ENCODE measurements around the gene FAM117A. TPM values are rescaled to one million over a fixed set of nuclear protein-coding genes. Genes with fewer than 3 reads are reported as not detected.

FAM117A gene, protein sequence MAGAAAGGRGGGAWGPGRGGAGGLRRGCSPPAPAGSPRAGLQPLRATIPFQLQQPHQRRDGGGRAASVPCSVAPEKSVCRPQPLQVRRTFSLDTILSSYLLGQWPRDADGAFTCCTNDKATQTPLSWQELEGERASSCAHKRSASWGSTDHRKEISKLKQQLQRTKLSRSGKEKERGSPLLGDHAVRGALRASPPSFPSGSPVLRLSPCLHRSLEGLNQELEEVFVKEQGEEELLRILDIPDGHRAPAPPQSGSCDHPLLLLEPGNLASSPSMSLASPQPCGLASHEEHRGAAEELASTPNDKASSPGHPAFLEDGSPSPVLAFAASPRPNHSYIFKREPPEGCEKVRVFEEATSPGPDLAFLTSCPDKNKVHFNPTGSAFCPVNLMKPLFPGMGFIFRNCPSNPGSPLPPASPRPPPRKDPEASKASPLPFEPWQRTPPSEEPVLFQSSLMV
- 10 to 100 TPM; 17.3 to 20.9 TPM for total RNA-seq
- polyA plus RNA-seq, result 1 to 10 TPM; 8.6 to 9.6 TPM
- long read RNA-seq, donor 1, transcript FAM117A-201 (8 exons, 2,365 nt), result major isoform, 15 of 15 reads
- long read RNA-seq, donor 1, partial matches to known transcripts, result 0 of 15 reads
- long read RNA-seq, donor 1, other reads (novel, unspliced or antisense), result 0 of 15 reads
- long read RNA-seq, donor 2, result 0 reads
- long read RNA-seq, donor 3, transcript FAM117A-201 (8 exons, 2,365 nt), result major isoform, 6 of 6 reads
- long read RNA-seq, donor 3, partial matches to known transcripts, result 0 of 6 reads
- long read RNA-seq, donor 3, other reads (novel, unspliced or antisense), result 0 of 6 reads
- long read RNA-seq, donor 4, partial matches to known transcripts, result 0 of 2 reads
- long read RNA-seq, donor 4, other reads (novel, unspliced or antisense), result 0 of 2 reads
- long read RNA-seq, donor 5, transcript FAM117A-201 (8 exons, 2,365 nt), result major isoform, 8 of 23 reads
- long read RNA-seq, donor 5, partial matches to known transcripts, result 15 of 23 reads
- long read RNA-seq, donor 5, other reads (novel, unspliced or antisense), result 0 of 23 reads

GRCh38 chr17:49763735-49764558 is at the start of gene FAM117A:
Gene FAM117A (minus strand): TSS chr17:49764131. CDS start chr17:49764087, 44 bp downstream.
- peak within 1 kb of the TSS; percentile 66 for H3K4me3 ChIP-seq
- WGBS, 2 donors, result 0% methylated on average over 36 to 52 of the region's 53 CpGs
- H3K27ac ChIP-seq (ENCODE audit: low read depth in 1 of 2, low read length in 1 of 2), result peak within 1 kb of the TSS; percentile 36 to 56
- H3K4me1 ChIP-seq (ENCODE audit: control insufficient read depth in 5 of 5, insufficient read depth in 5 of 5, low read length in 5 of 5), result peaks cover 0 to 14% (median 8%) of the 10 kb centered on the region in 5 donors
- H3K9ac ChIP-seq (ENCODE audit: insufficient read depth in 1 of 2, low read length in 2 of 2), result peak within 1 kb of the TSS in 1 of 2 donors; percentile 57
- no peaks in the 10 kb centered on the region for H3K36me3 ChIP-seq (ENCODE audit: control insufficient read depth in 4 of 4, insufficient read depth in 4 of 4, low read length in 4 of 4)
- H3K27me3 ChIP-seq (ENCODE audit: control insufficient read depth in 3 of 3, insufficient read depth in 3 of 3, low read length in 2 of 3), result no peaks in the 10 kb centered on the region
- ATAC-seq (ENCODE audit: insufficient read depth, low FRiP score), result peak; percentile 97
- no peaks in the 10 kb centered on the region for H3K9me3 ChIP-seq (ENCODE audit: control insufficient read depth in 4 of 4, insufficient read depth in 3 of 4, low read length in 3 of 4)
- TF ChIP-seq, protein P1, sequence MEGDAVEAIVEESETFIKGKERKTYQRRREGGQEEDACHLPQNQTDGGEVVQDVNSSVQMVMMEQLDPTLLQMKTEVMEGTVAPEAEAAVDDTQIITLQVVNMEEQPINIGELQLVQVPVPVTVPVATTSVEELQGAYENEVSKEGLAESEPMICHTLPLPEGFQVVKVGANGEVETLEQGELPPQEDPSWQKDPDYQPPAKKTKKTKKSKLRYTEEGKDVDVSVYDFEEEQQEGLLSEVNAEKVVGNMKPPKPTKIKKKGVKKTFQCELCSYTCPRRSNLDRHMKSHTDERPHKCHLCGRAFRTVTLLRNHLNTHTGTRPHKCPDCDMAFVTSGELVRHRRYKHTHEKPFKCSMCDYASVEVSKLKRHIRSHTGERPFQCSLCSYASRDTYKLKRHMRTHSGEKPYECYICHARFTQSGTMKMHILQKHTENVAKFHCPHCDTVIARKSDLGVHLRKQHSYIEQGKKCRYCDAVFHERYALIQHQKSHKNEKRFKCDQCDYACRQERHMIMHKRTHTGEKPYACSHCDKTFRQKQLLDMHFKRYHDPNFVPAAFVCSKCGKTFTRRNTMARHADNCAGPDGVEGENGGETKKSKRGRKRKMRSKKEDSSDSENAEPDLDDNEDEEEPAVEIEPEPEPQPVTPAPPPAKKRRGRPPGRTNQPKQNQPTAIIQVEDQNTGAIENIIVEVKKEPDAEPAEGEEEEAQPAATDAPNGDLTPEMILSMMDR (IDR thresholded peaks at IDR 0.05; ENCODE audit: control extremely low read depth, extremely low read depth), result no peak
- DNase-seq, result peak; percentile 99

GRCh38 chr17:49809056-49809455 is 45.1 kb upstream of the FAM117A start:
- peaks cover 0 to 3% (median 0%) of the 10 kb centered on the region in 5 donors for H3K4me1 ChIP-seq (ENCODE audit: control insufficient read depth in 5 of 5, insufficient read depth in 5 of 5, low read length in 5 of 5)
- TF ChIP-seq, protein P1 (IDR thresholded peaks at IDR 0.05; ENCODE audit: control extremely low read depth, extremely low read depth), result no peak
- no peak overlapping the region for H3K4me3 ChIP-seq
- WGBS, 2 donors, result 65 to 77% methylated on average over 4 of the region's 4 CpGs
- no peaks in the 10 kb centered on the region for H3K27me3 ChIP-seq (ENCODE audit: control insufficient read depth in 3 of 3, insufficient read depth in 3 of 3, low read length in 2 of 3)
- no peak overlapping the region for H3K9ac ChIP-seq (ENCODE audit: insufficient read depth in 1 of 2, low read length in 2 of 2)
- peaks cover 18 to 48% (median 32%) of the 10 kb centered on the region in 4 donors for H3K36me3 ChIP-seq (ENCODE audit: control insufficient read depth in 4 of 4, insufficient read depth in 4 of 4, low read length in 4 of 4)
- ATAC-seq (ENCODE audit: insufficient read depth, low FRiP score) (no peak), DNase-seq (no peak)
- H3K9me3 ChIP-seq (ENCODE audit: control insufficient read depth in 4 of 4, insufficient read depth in 3 of 4, low read length in 3 of 4), result no peaks in the 10 kb centered on the region
- H3K27ac ChIP-seq (ENCODE audit: low read depth in 1 of 2, low read length in 1 of 2), result no peak overlapping the region

- no peaks in the 10 kb centered on the region for H3K27me3 ChIP-seq (ENCODE audit: control insufficient read depth in 3 of 3, insufficient read depth in 3 of 3, low read length in 2 of 3)
- DNase-seq (no peak), ATAC-seq (ENCODE audit: insufficient read depth, low FRiP score) (no peak)
- WGBS, 2 donors, result 65 to 67% methylated on average over 2 of the region's 2 CpGs
- H3K27ac ChIP-seq (ENCODE audit: low read depth in 1 of 2, low read length in 1 of 2), result no peak overlapping the region
- H3K4me1 ChIP-seq (ENCODE audit: control insufficient read depth in 5 of 5, insufficient read depth in 5 of 5, low read length in 5 of 5), result peaks cover 0 to 2% (median 0%) of the 10 kb centered on the region in 5 donors
- no peak overlapping the region for H3K4me3 ChIP-seq
- no peaks in the 10 kb centered on the region for H3K9me3 ChIP-seq (ENCODE audit: control insufficient read depth in 4 of 4, insufficient read depth in 3 of 4, low read length in 3 of 4)
- no peak overlapping the region for H3K9ac ChIP-seq (ENCODE audit: insufficient read depth in 1 of 2, low read length in 2 of 2)
- peaks cover 21 to 33% (median 26%) of the 10 kb centered on the region in 4 donors for H3K36me3 ChIP-seq (ENCODE audit: control insufficient read depth in 4 of 4, insufficient read depth in 4 of 4, low read length in 4 of 4)
- TF ChIP-seq, protein P1 (IDR thresholded peaks at IDR 0.05; ENCODE audit: control extremely low read depth, extremely low read depth), result no peak
These were observed 34.8 kb upstream of the FAM117A start for GRCh38 chr17:49798738-49799137.

All from lung (tissue), 16 donors.